Measurements from ENCODE around the gene MAS1L. TPM values are rescaled to one million over a fixed set of nuclear protein-coding genes. Genes with fewer than 3 reads are reported as not detected.

Gene MAS1L
- total and polyA plus RNA-seq, 2 experiments from 2014 or later = not detected

- TF ChIP-seq EZH2 (IDR thresholded peaks at IDR 0.05; ENCODE audit: insufficient read depth, poor library complexity, severe bottlenecking) = no peak
- TF ChIP-seq EZH2phosphoT487 (IDR thresholded peaks at IDR 0.05; ENCODE audit: insufficient read depth, low read depth) = no peak
- Histone ChIP-seq H3K9me3 (ENCODE audit: low read depth) (no peaks in the 10 kb centered on the region), H3K4me3 (no peak overlapping the region), H4K20me1 (ENCODE audit: insufficient read depth) (no peaks in the 10 kb centered on the region), H3K9ac (no peak overlapping the region), H3K36me3 (ENCODE audit: low read depth) (no peaks in the 10 kb centered on the region), H3F3A (ENCODE audit: insufficient read depth) (no peaks in the 10 kb centered on the region), H3K4me1 (ENCODE audit: insufficient read depth) (no peaks in the 10 kb centered on the region), H2AFZ (no peak overlapping the region), H3K4me2 (ENCODE audit: unreplicated experiment) (no peak overlapping the region), H3K79me2 (ENCODE audit: insufficient read depth) (no peaks in the 10 kb centered on the region), H3K9me2 (ENCODE audit: insufficient read depth) (no peaks in the 10 kb centered on the region), H3K27ac (no peak overlapping the region), H3K27me3 (replicated peaks; ENCODE audit: insufficient read depth) (no peaks in the 10 kb centered on the region)
- 2 to 5% methylated on average over 2 of the region's 2 CpGs for WGBS, 2 experiments (ENCODE audit: low coverage in 1 of 2, low lambda C conversion rate in 2 of 2, missing lambda C conversion rate in 2 of 2)
- in situ Hi-C loops (cut with MboI) = no loop called here
- no peak for DNase-seq
Measured at GRCh38 chr6:29494131-29494530, 6.4 kb upstream of the MAS1L start.

GRCh38 chr6:29493261-29493660 lies 5.5 kb upstream of the MAS1L start:
- no peak for TF ChIP-seq EZH2phosphoT487 (IDR thresholded peaks at IDR 0.05; ENCODE audit: insufficient read depth, low read depth)
- no peak for TF ChIP-seq EZH2 (IDR thresholded peaks at IDR 0.05; ENCODE audit: insufficient read depth, poor library complexity, severe bottlenecking)
- in situ Hi-C loops (cut with MboI) = no loop called here
- no peaks in the 10 kb centered on the region for H3K9me2 ChIP-seq (ENCODE audit: insufficient read depth)
- H3K79me2 ChIP-seq (ENCODE audit: insufficient read depth) = no peaks in the 10 kb centered on the region
- no peak overlapping the region for H3K4me3 ChIP-seq
- WGBS, 2 experiments (ENCODE audit: low coverage in 1 of 2, low lambda C conversion rate in 2 of 2, missing lambda C conversion rate in 2 of 2) = 21 to 26% methylated on average over 2 of the region's 2 CpGs
- H3K4me2 ChIP-seq (ENCODE audit: unreplicated experiment) = no peak overlapping the region
- no peak overlapping the region for H3K9ac ChIP-seq
- no peaks in the 10 kb centered on the region for H3F3A ChIP-seq (ENCODE audit: insufficient read depth)
- no peaks in the 10 kb centered on the region for H4K20me1 ChIP-seq (ENCODE audit: insufficient read depth)
- H2AFZ ChIP-seq = no peak overlapping the region
- no peaks in the 10 kb centered on the region for H3K27me3 ChIP-seq (replicated peaks; ENCODE audit: insufficient read depth)
- H3K4me1 ChIP-seq (ENCODE audit: insufficient read depth) = no peaks in the 10 kb centered on the region
- H3K36me3 ChIP-seq (ENCODE audit: low read depth) = no peaks in the 10 kb centered on the region
- H3K27ac ChIP-seq = no peak overlapping the region
- no peak for DNase-seq
- H3K9me3 ChIP-seq (ENCODE audit: low read depth) = no peaks in the 10 kb centered on the region

GRCh38 chr6:29491574-29491973 lies 3.8 kb upstream of the MAS1L start:
- Histone ChIP-seq H3K36me3 (ENCODE audit: low read depth) (no peaks in the 10 kb centered on the region), H3K9me2 (ENCODE audit: insufficient read depth) (no peaks in the 10 kb centered on the region), H3K4me3 (no peak overlapping the region), H3K27ac (no peak overlapping the region), H2AFZ (no peak overlapping the region), H3K27me3 (replicated peaks; ENCODE audit: insufficient read depth) (no peaks in the 10 kb centered on the region), H4K20me1 (ENCODE audit: insufficient read depth) (no peaks in the 10 kb centered on the region), H3K9me3 (ENCODE audit: low read depth) (no peaks in the 10 kb centered on the region), H3K4me1 (ENCODE audit: insufficient read depth) (no peaks in the 10 kb centered on the region), H3F3A (ENCODE audit: insufficient read depth) (no peaks in the 10 kb centered on the region), H3K4me2 (ENCODE audit: unreplicated experiment) (no peak overlapping the region), H3K9ac (no peak overlapping the region), H3K79me2 (ENCODE audit: insufficient read depth) (no peaks in the 10 kb centered on the region)
- 44 to 53% methylated on average over 4 of the region's 4 CpGs for WGBS, 2 experiments (ENCODE audit: low coverage in 1 of 2, low lambda C conversion rate in 2 of 2, missing lambda C conversion rate in 2 of 2)
- DNase-seq = no peak
- TF ChIP-seq EZH2phosphoT487 (IDR thresholded peaks at IDR 0.05; ENCODE audit: insufficient read depth, low read depth) (no peak), EZH2 (IDR thresholded peaks at IDR 0.05; ENCODE audit: insufficient read depth, poor library complexity, severe bottlenecking) (no peak)
- in situ Hi-C loops (cut with MboI) = no loop called here

- no peaks in the 10 kb centered on the region for H3F3A ChIP-seq (ENCODE audit: insufficient read depth)
- no peak overlapping the region for H2AFZ ChIP-seq
- no peak overlapping the region for H3K4me3 ChIP-seq
- no peak overlapping the region for H3K27ac ChIP-seq
- WGBS, 2 experiments (ENCODE audit: low coverage in 1 of 2, low lambda C conversion rate in 2 of 2, missing lambda C conversion rate in 2 of 2) = 32 to 35% methylated on average over 2 of the region's 2 CpGs
- no peak for DNase-seq
- no peaks in the 10 kb centered on the region for H3K9me3 ChIP-seq (ENCODE audit: low read depth)
- H3K27me3 ChIP-seq (replicated peaks; ENCODE audit: insufficient read depth) = no peaks in the 10 kb centered on the region
- in situ Hi-C loops (cut with MboI) = no loop called here
- H3K79me2 ChIP-seq (ENCODE audit: insufficient read depth) = no peaks in the 10 kb centered on the region
- H3K4me1 ChIP-seq (ENCODE audit: insufficient read depth) = no peaks in the 10 kb centered on the region
- TF ChIP-seq EZH2phosphoT487 (IDR thresholded peaks at IDR 0.05; ENCODE audit: insufficient read depth, low read depth) (no peak), EZH2 (IDR thresholded peaks at IDR 0.05; ENCODE audit: insufficient read depth, poor library complexity, severe bottlenecking) (no peak)
- no peaks in the 10 kb centered on the region for H3K9me2 ChIP-seq (ENCODE audit: insufficient read depth)
- no peak overlapping the region for H3K9ac ChIP-seq
- no peaks in the 10 kb centered on the region for H3K36me3 ChIP-seq (ENCODE audit: low read depth)
- H3K4me2 ChIP-seq (ENCODE audit: unreplicated experiment) = no peak overlapping the region
- H4K20me1 ChIP-seq (ENCODE audit: insufficient read depth) = no peaks in the 10 kb centered on the region
Measured at GRCh38 chr6:29490552-29490951, 2.8 kb upstream of the MAS1L start.

- Histone ChIP-seq H3K27ac (no peak overlapping the region), H3K9me3 (ENCODE audit: low read depth) (no peaks in the 10 kb centered on the region), H4K20me1 (ENCODE audit: insufficient read depth) (no peaks in the 10 kb centered on the region), H3K4me1 (ENCODE audit: insufficient read depth) (no peaks in the 10 kb centered on the region), H3F3A (ENCODE audit: insufficient read depth) (no peaks in the 10 kb centered on the region), H3K36me3 (ENCODE audit: low read depth) (no peaks in the 10 kb centered on the region), H3K9ac (no peak overlapping the region), H3K27me3 (replicated peaks; ENCODE audit: insufficient read depth) (no peaks in the 10 kb centered on the region), H3K9me2 (ENCODE audit: insufficient read depth) (no peaks in the 10 kb centered on the region), H3K4me2 (ENCODE audit: unreplicated experiment) (no peak overlapping the region), H3K79me2 (ENCODE audit: insufficient read depth) (no peaks in the 10 kb centered on the region), H2AFZ (no peak overlapping the region), H3K4me3 (no peak overlapping the region)
- in situ Hi-C loops (cut with MboI) = no loop called here
- no peak for TF ChIP-seq EZH2phosphoT487 (IDR thresholded peaks at IDR 0.05; ENCODE audit: insufficient read depth, low read depth)
- no peak for TF ChIP-seq EZH2 (IDR thresholded peaks at IDR 0.05; ENCODE audit: insufficient read depth, poor library complexity, severe bottlenecking)
- WGBS, 2 experiments (ENCODE audit: low coverage in 1 of 2, low lambda C conversion rate in 2 of 2, missing lambda C conversion rate in 2 of 2) = 29 to 34% methylated on average over 3 of the region's 3 CpGs
- no peak for DNase-seq
Measured at GRCh38 chr6:29490055-29490454, 2.3 kb upstream of the MAS1L start.
